Upper lobe of left lung (tissue), 6 donors: ENCODE data around the gene TFCP2L1. TPM values are rescaled to one million over a fixed set of nuclear protein-coding genes. Genes with fewer than 3 reads are reported as not detected.

Experiments
- ATAC-seq, 2 donors: fragments of 200-7000 bp; cut with Tn5 transposase; one replicate each; pipeline ENCODE4 v1.9.1; 2022; ENCODE audit warnings: mild to moderate bottlenecking in 2 of 2, moderate library complexity in 2 of 2; ENCODE audit not compliant: low FRiP score in 2 of 2
- DNase-seq, 2 donors: peaks; one replicate each; pipeline ENCODE4 v3.0.0-alpha.2; 2019 to 2020
- H3K27ac ChIP-seq, 4 donors: fragments of 200-600 bp; sonication (generic); one replicate each; pipeline ENCODE4 v1.5.1; 2016 to 2019
- H3K27me3 ChIP-seq, 4 donors: fragments of 200-600 bp; sonication (generic); one replicate each; pipeline ENCODE4 v1.5.1; 2017 to 2019
- H3K36me3 ChIP-seq, 4 donors: fragments of 200-600 bp; sonication (generic); one replicate each; pipeline ENCODE4 v1.5.1; 2016 to 2019
- H3K4me1 ChIP-seq, 4 donors: fragments of 200-600 bp; sonication (generic); one replicate each; pipeline ENCODE4 v1.5.1; 2018 to 2019
- H3K4me3 ChIP-seq, 4 donors: fragments of 200-600 bp; sonication (generic); one replicate each; pipeline ENCODE4 v1.5.1; 2017 to 2019; ENCODE audit warnings: mild to moderate bottlenecking in 2 of 4, moderate library complexity in 1 of 4
- H3K9me3 ChIP-seq, 4 donors: fragments of 200-600 bp; sonication (generic); one replicate each; pipeline ENCODE4 v1.5.1; 2018 to 2019
- CTCF ChIP-seq, 6 experiments: fragments of 450-650 bp in 4 of 6; fragments of 200-600 bp in 2 of 6; sonication (generic) in 2 of 6; IDR thresholded peaks; one replicate each; pipeline ENCODE4 v1.5.1; 2016 to 2019; ENCODE audit warnings: antibody characterized with exemption in 6 of 6
- EP300 ChIP-seq, 4 donors: sonication (generic); formaldehyde crosslinking; IDR thresholded peaks; one replicate each; pipeline ENCODE4 v1.5.1; 2017; ENCODE audit warnings: antibody characterized with exemption in 4 of 4, control low read depth in 2 of 4
- POLR2A ChIP-seq, 4 donors: fragments of 450-650 bp; IDR thresholded peaks; one replicate each; pipeline ENCODE4 v1.5.1; 2016 to 2017; ENCODE audit warnings: antibody characterized with exemption in 4 of 4, mild to moderate bottlenecking in 2 of 4
- POLR2AphosphoS5 ChIP-seq, 2 donors: sonication (generic); formaldehyde crosslinking; IDR thresholded peaks; one replicate each; pipeline ENCODE4 v1.5.1; 2017; ENCODE audit warnings: antibody characterized with exemption in 2 of 2
- WGBS, 2 donors: methylation state at CpG; one replicate each; pipeline ENCODE4 v1.1.5; 2017 to 2018; 5-methylcytosine and 5-hydroxymethylcytosine counted together
- total RNA-seq, 6 donors: library from RNA; depleted of rRNA in 4 of 6; stranded (reverse); fragments of >200 nt in 4 of 6; gene quantifications; one replicate each; pipeline versions ENCODE4 v1.1.0 to v1.2.1, GENCODE V29; 2016 to 2021
- donor health status: DM: no; HTN: no; CAD: no; lungs with moderate emphysema.
- donor health status: DM: no; HTN: yes; CAD: no; lungs with severe emphysema.

Gene TFCP2L1
- total RNA-seq, 6 donors from 2014 or later, result 15.3 to 47.1 (median 33.7) TPM

GRCh38 chr2:121235542-121235941 lies 49.5 kb downstream of the TFCP2L1 start:
- no peak overlapping the region for H3K27ac ChIP-seq
- WGBS, 2 donors, result 86 to 92% methylated on average over 2 of the region's 2 CpGs
- no peaks in the 10 kb centered on the region for H3K9me3 ChIP-seq
- TF ChIP-seq POLR2AphosphoS5 (IDR thresholded peaks at IDR 0.05) (no peak), EP300 (IDR thresholded peaks at IDR 0.05) (no peak), CTCF (IDR thresholded peaks at IDR 0.05) (no peak), POLR2A (IDR thresholded peaks at IDR 0.05) (no peak)
- no peak for DNase-seq
- peaks cover 0 to 3% (median 0%) of the 10 kb centered on the region in 4 donors for H3K4me1 ChIP-seq
- no peaks in the 10 kb centered on the region for H3K27me3 ChIP-seq
- H3K36me3 ChIP-seq, result peaks cover 0 to 39% (median 3%) of the 10 kb centered on the region in 4 donors
- no peak for ATAC-seq
- no peak overlapping the region for H3K4me3 ChIP-seq

- H3K4me1 ChIP-seq, result peaks cover 0 to 3% (median 0%) of the 10 kb centered on the region in 4 donors
- no peak overlapping the region for H3K27ac ChIP-seq
- ATAC-seq (no peak), DNase-seq (no peak)
- H3K4me3 ChIP-seq, result no peak overlapping the region
- peaks cover 0 to 39% (median 3%) of the 10 kb centered on the region in 4 donors for H3K36me3 ChIP-seq
- H3K9me3 ChIP-seq, result no peaks in the 10 kb centered on the region
- no peaks in the 10 kb centered on the region for H3K27me3 ChIP-seq
- no peak for TF ChIP-seq POLR2A (IDR thresholded peaks at IDR 0.05)
- WGBS, 2 donors, result 69 to 81% methylated on average over 7 to 9 of the region's 9 CpGs
These were observed 50.2 kb downstream of the TFCP2L1 start for GRCh38 chr2:121234791-121235190.

- ATAC-seq (no peak), DNase-seq (no peak)
- WGBS, 2 donors, result 67 to 73% methylated on average over 6 to 7 of the region's 7 CpGs
- peaks cover 0 to 3% (median under 1%) of the 10 kb centered on the region in 4 donors for H3K4me1 ChIP-seq
- no peaks in the 10 kb centered on the region for H3K9me3 ChIP-seq
- peaks cover 0 to 36% (median 3%) of the 10 kb centered on the region in 4 donors for H3K36me3 ChIP-seq
- H3K27me3 ChIP-seq, result no peaks in the 10 kb centered on the region
- no peak overlapping the region for H3K27ac ChIP-seq
- H3K4me3 ChIP-seq, result no peak overlapping the region
- TF ChIP-seq POLR2A (IDR thresholded peaks at IDR 0.05) (no peak), POLR2AphosphoS5 (IDR thresholded peaks at IDR 0.05) (no peak), CTCF (IDR thresholded peaks at IDR 0.05) (no peak)
These were observed 50.9 kb downstream of the TFCP2L1 start for GRCh38 chr2:121234144-121234543.

GRCh38 chr2:121233486-121234110 lies 51.4 kb downstream of the TFCP2L1 start:
- Histone ChIP-seq H3K4me3 (no peak overlapping the region), H3K36me3 (peaks cover 0 to 30% (median 3%) of the 10 kb centered on the region in 4 donors), H3K27me3 (no peaks in the 10 kb centered on the region), H3K9me3 (no peaks in the 10 kb centered on the region), H3K4me1 (peaks cover 0 to 5% (median 2%) of the 10 kb centered on the region in 4 donors), H3K27ac (no peak overlapping the region)
- TF ChIP-seq CTCF (IDR thresholded peaks at IDR 0.05) (no peak), POLR2AphosphoS5 (IDR thresholded peaks at IDR 0.05) (no peak), POLR2A (IDR thresholded peaks at IDR 0.05) (no peak), EP300 (IDR thresholded peaks at IDR 0.05) (no peak)
- no peak for ATAC-seq
- no peak for DNase-seq
- WGBS, 2 donors, result 58 to 74% methylated on average over 7 to 11 of the region's 11 CpGs

GRCh38 chr2:121232626-121233265 lies 52.3 kb downstream of the TFCP2L1 start:
- TF ChIP-seq POLR2AphosphoS5 (IDR thresholded peaks at IDR 0.05), result no peak
- TF ChIP-seq POLR2A (IDR thresholded peaks at IDR 0.05), result no peak
- no peak for TF ChIP-seq CTCF (IDR thresholded peaks at IDR 0.05)
- TF ChIP-seq EP300 (IDR thresholded peaks at IDR 0.05), result no peak
- H3K9me3 ChIP-seq, result no peaks in the 10 kb centered on the region
- 65 to 74% methylated on average over 6 of the region's 6 CpGs for WGBS, 2 donors
- H3K27me3 ChIP-seq, result no peaks in the 10 kb centered on the region
- peaks cover 0 to 23% (median 1%) of the 10 kb centered on the region in 4 donors for H3K36me3 ChIP-seq
- peaks cover 0 to 5% (median 2%) of the 10 kb centered on the region in 4 donors for H3K4me1 ChIP-seq
- no peak overlapping the region for H3K27ac ChIP-seq
- H3K4me3 ChIP-seq, result no peak overlapping the region
- ATAC-seq (no peak), DNase-seq (no peak)
